D721Med (cell line): ENCODE results near the gene CFAP91.
A peak's percentile ranks its signal among the peaks of the same experiment; 100 is the strongest.

Experiments used
- DNase-seq: peaks from one replicate; pipeline ENCODE4 v3.0.0; 2011; ENCODE audit warnings: low spot score; ENCODE audit not compliant: insufficient read length
- FAIRE-seq: peaks from 2 replicates; lab custom pipeline; 2011; peaks lifted over from hg19 to GRCh38; lab: Jason Lieb, UNC
- CTCF ChIP-seq: IDR thresholded peaks from 2 replicates; pipeline ENCODE4 v1.5.1; 2012; ENCODE audit warnings: mild to moderate bottlenecking, control low read depth; ENCODE audit not compliant: insufficient read depth; ENCODE audit errors: missing control alignments

Gene CFAP91

GRCh38 chr3:119681279-119681678 lies 21.5 kb upstream of the CFAP91 start:
- no peak for DNase-seq
- TF ChIP-seq CTCF = peak; percentile 57
- FAIRE-seq = peak; percentile 61

- TF ChIP-seq CTCF = no peak
- no peak for FAIRE-seq
Observed at GRCh38 chr3:119683421-119683820, 19.4 kb upstream of the CFAP91 start.

GRCh38 chr3:119690043-119690656 lies 12.7 kb upstream of the CFAP91 start:
- FAIRE-seq (no peak), DNase-seq (no peak)
- TF ChIP-seq CTCF = peak; percentile 39

More at GRCh38 chr3:119683421-119683820, 19.4 kb upstream of the CFAP91 start:
- no peak for DNase-seq

GRCh38 chr3:119695480-119695879 lies 7.3 kb upstream of the CFAP91 start:
- no peak for TF ChIP-seq CTCF
- no peak for FAIRE-seq
- no peak for DNase-seq

- FAIRE-seq (no peak), DNase-seq (no peak)
Observed at GRCh38 chr3:119697394-119697793, 5.4 kb upstream of the CFAP91 start.

GRCh38 chr3:119700269-119700919 lies 2.4 kb upstream of the CFAP91 start:
- no peak for TF ChIP-seq CTCF
- DNase-seq (no peak), FAIRE-seq (no peak)

More at GRCh38 chr3:119697394-119697793, 5.4 kb upstream of the CFAP91 start:
- TF ChIP-seq CTCF = no peak

- TF ChIP-seq CTCF = no peak
- DNase-seq (no peak), FAIRE-seq (no peak)
Observed at GRCh38 chr3:119700920-119701734, 1.7 kb upstream of the CFAP91 start.
